Stimulated activated CD4-positive, alpha-beta T cell treated with anti-CD3 and anti-CD28 coated beads, Interleukin-12 subunit alpha, Interleukin-12 subunit beta, amount 100 ng/mL, for 4 hours (primary cell): Measurements from ENCODE around the gene KICS2.
"Not testable (repeated sequence)": the region's sequence is repeated elsewhere in the genome, so short reads cannot be mapped to it uniquely, and the experiment has no call there.

Experiments used
- DNase-seq: peaks from one replicate; pipeline ENCODE4 v3.0.0-alpha.2; 2020

Gene KICS2

GRCh38 chr12:64212119-64212746 lies 9.9 kb downstream of the KICS2 start:
- no peak for DNase-seq

GRCh38 chr12:64207453-64207852 lies 14.6 kb downstream of the KICS2 start:
- no peak for DNase-seq

GRCh38 chr12:64205542-64205941 lies 16.6 kb downstream of the KICS2 start:
- no peak for DNase-seq

- DNase-seq = no peak
Observed at GRCh38 chr12:64203775-64204174, 18.3 kb downstream of the KICS2 start.

- no peak for DNase-seq
Observed at GRCh38 chr12:64203036-64203435, 19.1 kb downstream of the KICS2 start.

- DNase-seq = not testable (repeated sequence)
Observed at GRCh38 chr12:64195841-64196240, 26.3 kb downstream of the KICS2 start.

GRCh38 chr12:64194333-64195149 lies 27.6 kb downstream of the KICS2 start:
- DNase-seq = no peak

GRCh38 chr12:64193931-64194330 lies 28.2 kb downstream of the KICS2 start:
- no peak for DNase-seq

GRCh38 chr12:64192644-64193444 lies 29.3 kb downstream of the KICS2 start:
- DNase-seq = no peak

GRCh38 chr12:64190140-64190539 lies 32.0 kb downstream of the KICS2 start:
- DNase-seq = no peak

GRCh38 chr12:64189530-64189929 lies 32.6 kb downstream of the KICS2 start:
- no peak for DNase-seq

- no peak for DNase-seq
Observed at GRCh38 chr12:64187794-64188193, 34.3 kb downstream of the KICS2 start.

GRCh38 chr12:64187370-64187769 lies 34.7 kb downstream of the KICS2 start:
- DNase-seq = no peak

GRCh38 chr12:64186789-64187188 lies 35.3 kb downstream of the KICS2 start:
- no peak for DNase-seq

- no peak for DNase-seq
Observed at GRCh38 chr12:64184216-64184615, 37.9 kb downstream of the KICS2 start.

- DNase-seq = no peak
Observed at GRCh38 chr12:64181430-64182291, 40.4 kb downstream of the KICS2 start.

- no peak for DNase-seq
Observed at GRCh38 chr12:64180951-64181350, 41.1 kb downstream of the KICS2 start.

- DNase-seq = no peak
Observed at GRCh38 chr12:64178122-64178521, 44.0 kb downstream of the KICS2 start.

- DNase-seq = no peak
Observed at GRCh38 chr12:64177001-64177400, 45.1 kb downstream of the KICS2 start.

GRCh38 chr12:64175254-64175945 lies 46.7 kb downstream of the KICS2 start:
- no peak for DNase-seq

GRCh38 chr12:64173456-64173855 lies 48.6 kb downstream of the KICS2 start:
- no peak for DNase-seq
